NCI-H187 (cell line): ENCODE results near the gene MAPK9.
"Not testable (repeated sequence)": the region's sequence is repeated elsewhere in the genome, so short reads cannot be mapped to it uniquely, and the experiment has no call there.

Experiments used
- DNase-seq, 2 experiments: peaks; one replicate each; lab custom pipeline; 2025; lab: John Stamatoyannopoulos, UW

Gene MAPK9

DNA sequence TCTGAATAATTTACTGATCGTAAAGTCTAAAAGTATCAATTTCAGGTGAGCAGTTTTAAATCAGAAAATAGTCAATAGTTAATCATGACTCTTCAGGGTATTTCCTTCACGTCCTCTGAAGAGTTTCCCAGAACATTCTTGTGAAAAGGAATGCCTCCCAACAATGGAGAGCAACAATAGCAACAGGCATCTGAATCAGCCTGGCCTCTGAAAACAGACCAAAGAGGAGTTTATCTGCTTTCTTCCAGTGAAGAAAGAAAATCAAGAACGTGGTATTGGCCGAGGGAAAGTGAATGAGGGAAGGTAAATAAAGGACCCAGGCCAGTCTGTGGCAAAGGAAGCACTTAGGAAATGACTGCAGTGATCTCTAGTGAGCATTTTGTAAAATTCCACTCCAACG is 56.8 kb downstream of the MAPK9 start:
- DNase-seq: no peak

DNA sequence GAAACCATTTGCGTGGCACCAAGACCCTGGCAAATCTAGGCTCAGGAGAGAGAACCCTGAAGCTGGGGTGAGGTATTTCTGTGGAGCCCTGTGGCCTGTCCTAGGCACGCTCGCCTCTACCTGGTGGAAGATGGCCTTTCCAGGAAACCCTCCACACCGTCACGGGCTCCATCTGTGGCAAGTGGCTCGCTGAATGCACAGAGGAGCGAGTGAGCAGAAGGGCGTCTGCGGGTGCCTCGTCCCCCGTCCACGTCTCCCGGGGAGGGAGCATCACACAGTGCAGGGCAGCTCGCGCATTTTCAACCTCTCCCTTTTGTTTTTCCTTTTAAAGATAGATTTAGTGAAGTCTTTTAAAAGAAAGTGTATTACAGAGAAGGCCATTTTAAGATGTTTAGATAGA is 57.6 kb downstream of the MAPK9 start:
- no peak for DNase-seq

DNA sequence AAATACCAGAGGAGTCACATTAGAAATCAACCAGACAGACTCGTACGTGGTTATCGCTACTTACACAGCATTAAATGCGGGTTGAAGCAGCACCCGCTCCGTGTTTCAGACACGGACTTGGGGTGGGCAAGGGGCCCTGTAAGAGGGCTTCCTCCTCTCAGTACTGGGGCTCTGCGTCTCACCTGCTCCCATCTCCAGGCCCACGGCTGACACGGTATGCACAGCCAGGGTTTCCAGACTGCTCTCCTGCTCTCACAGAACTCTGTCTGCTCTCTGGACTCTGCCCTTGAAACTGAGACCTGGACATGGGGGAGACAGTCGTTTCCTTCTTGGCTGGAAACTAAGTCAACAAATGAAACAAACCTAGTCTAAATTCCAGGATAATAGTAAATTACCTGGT is 58.2 kb downstream of the MAPK9 start:
- DNase-seq: no peak

DNA sequence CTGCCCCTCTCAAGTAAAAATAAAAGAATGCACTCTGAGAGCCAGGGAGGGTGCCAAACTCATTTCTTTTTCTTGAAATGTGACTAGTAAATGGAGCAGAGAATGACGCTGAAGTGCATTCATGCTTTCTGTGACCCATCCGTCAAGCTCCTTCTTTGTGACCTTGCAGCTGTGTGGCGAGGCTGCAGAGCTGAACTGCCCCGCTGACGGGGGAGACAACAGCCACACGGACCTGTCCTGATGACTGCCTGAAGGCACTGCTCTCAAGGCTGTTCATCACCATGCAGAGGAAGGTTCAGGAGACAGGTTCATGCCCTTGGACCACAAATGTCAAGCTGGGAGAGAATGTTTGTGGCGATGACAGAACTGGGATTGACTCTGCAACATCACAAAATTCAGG is 61.9 kb downstream of the MAPK9 start:
- DNase-seq: no peak

DNA sequence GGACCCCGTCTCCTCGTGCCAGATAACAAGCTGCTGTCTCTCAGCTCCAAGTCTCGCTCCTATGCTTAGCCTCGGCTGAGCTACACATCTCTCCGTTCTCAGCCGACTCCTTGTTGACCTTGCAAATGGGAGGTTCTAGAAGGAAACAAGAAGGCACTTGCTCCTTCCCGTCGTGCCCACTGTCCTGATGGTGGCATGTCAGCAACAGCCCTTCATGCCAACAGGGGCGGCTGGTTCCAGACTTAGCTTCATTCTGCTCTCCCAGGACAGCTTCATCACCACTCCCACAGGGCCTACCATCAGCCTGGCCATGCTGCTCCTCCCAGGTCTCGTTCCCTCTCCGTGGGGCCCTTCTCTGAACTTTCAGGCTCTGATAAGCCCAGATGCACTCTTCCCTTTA is 69.8 kb downstream of the MAPK9 start:
- no peak for DNase-seq

GRCh38 chr5:180217797-180218196 is 74.1 kb downstream of the MAPK9 start:
- DNase-seq: no peak

GRCh38 chr5:180216646-180217171 is 75.2 kb downstream of the MAPK9 start:
- DNase-seq: no peak

DNA sequence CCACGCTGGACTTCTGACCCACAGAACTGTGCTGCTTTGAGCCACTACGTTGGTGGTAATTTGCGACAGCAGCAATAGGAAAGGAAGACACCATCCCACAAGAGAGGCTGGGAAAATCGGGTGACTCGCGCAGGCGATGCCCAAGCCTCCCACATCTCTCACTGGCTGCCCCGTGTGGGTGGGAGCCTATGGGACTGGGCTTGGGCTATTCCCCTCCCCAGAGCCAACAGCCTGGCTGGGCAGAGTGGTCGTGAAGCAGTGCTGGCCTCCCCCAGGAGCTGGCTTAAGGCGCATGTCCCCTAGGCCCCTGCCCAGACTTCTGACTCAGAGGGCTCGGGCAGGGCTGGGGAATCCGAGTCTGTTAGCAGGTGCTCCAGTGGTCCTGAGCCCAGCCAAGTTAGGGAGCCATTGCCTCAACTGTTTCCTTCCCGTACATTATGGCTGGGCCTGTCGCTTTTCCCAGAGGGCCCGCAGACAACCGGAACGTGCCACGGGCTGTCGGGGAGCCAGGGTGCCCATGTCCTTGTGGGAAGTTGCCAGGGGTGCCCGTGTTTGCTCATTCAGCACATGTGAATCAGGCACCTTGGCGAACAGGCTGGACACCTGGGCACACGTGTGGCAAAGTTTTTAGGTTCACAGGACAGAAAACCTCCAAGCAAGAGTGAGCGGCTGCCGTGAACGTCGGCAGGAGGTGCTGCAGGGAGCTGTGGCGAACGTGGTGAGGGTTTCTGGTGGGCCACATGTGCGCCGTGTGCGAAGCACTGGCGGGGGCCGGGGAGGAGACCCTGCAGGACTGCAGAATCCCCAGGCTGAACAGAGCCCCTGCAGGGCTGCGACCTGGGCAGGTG is 75.9 kb downstream of the MAPK9 start:
- DNase-seq: no peak

DNA sequence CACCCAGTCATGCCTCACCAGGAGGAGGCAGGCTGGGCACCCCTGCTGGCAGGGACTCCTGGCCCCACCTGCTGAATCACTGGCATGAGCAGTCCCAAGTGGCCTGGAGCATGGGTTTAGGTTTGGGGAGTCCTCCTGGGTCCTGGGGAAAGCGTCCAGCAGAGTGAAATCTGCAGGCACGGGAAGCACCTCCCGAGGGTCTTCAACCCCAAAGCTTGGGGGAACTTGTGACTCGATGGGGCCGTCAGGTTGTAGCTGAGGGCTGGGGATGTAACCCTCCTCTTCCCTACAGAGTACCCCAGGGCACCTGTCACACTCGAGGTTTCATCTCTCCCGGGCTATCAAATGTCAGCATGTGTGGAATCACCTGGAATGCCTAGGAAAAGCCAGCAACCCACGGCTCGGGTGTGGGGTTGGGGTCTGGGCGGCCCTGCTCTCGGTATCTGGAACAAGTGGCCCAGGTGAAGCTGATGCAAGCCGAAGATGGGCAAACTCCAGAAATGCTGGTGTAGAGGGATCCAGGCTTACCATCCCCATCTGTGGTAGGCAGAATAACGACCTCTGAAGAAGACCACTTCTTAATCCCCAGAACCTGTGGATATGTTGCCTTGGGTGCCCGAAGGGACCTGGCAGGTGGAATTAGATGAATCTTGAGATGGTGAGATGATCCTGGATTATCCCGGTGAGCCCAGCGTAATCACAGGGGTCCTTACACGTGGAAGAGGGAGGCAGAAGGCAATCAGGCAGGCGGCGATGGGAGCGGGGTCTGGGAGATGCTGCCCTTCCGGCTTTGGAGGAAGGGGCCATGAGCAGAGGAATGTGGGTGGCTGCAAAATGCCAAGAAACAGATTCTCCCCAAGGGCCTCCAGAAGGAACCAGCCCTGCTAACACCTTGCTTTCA is 76.8 kb downstream of the MAPK9 start:
- DNase-seq: no peak

DNA sequence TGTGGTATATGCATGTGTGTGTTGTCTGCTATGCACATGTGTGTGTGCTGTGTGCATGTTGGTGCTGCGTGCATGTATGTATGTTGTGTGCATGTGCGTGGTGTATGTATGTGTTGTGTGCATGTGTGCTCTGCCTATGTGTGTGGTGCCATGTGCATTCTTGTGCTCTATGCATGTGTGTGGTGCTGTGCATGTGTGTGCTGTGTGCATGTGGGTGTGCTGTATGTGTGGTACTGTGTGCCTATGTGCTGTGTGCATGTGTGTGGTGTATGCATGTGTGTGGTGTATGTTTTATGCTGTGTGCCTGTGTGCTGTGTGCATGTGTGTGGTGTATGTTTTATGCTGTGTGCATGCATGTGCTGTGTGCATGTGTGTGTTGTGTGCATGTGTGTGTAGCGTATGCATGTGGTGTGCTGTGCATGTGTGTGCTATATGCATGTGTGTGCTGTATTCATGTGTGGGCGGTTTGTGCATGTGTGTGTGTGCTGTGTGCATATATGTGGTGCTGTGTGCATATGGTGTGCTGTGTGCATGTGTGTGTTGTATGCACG is 78.2 kb downstream of the MAPK9 start:
- no peak for DNase-seq

GRCh38 chr5:180213256-180213600 is 78.7 kb downstream of the MAPK9 start:
- no peak for DNase-seq

DNA sequence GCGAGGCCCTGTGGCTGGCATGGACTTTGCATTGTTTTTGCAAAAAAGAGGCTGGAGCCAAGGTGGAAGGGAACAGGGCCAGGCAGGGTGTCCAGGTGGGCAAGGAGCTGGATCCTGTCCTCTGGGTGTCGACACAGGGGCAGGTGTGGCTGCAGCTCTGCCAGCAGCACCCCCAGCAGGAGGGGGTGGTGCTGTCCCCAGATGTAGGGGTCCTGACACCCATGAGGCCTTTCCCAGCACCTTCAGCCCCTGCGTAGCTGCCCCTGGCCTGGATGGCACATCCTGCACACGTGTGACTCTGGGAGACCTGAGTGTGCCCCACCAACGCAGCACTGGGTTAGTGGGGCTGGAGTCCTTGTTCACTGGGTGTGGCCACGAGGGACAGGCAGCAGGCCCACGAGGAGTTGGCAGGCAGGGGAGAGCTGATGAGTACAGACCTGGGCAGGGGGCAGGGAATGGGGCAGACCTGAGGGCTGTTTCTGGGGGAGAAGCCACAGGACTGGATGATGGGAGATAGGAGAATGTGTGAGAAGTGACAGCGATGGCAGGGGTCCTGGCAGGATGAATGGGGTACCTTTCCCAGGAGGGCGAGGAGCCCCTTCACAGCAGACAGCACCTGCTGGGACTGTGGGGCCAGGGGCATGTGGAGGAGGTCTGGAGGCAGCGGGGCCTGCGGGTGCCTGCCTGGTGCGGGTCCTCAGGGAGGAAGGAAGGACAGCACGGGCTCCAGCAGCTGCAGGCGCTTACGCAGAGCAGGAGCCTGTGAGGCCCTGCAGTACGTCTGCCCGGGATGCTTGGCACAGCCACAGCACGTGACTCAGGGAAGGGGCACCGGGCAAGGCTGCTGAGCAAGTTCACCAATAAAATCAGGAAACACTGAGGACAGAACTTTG is 79.3 kb downstream of the MAPK9 start:
- DNase-seq: no peak

DNA sequence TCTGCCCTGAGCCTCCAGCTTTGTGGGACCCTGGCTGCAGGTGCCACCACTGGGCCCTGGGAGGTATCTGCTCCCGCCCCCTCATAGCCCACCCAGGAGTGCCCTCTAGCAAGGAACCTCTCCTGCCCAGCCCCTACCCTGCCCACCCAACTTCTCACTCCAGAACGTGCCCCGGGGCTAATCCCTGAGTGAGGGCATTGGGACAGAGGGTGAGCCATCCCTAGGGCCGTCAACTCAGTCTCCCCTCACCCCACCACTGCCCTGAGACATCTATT is 80.2 kb downstream of the MAPK9 start:
- DNase-seq: no peak

- DNase-seq: no peak
These were observed 80.7 kb downstream of the MAPK9 start for GRCh38 chr5:180210961-180211760.

DNA sequence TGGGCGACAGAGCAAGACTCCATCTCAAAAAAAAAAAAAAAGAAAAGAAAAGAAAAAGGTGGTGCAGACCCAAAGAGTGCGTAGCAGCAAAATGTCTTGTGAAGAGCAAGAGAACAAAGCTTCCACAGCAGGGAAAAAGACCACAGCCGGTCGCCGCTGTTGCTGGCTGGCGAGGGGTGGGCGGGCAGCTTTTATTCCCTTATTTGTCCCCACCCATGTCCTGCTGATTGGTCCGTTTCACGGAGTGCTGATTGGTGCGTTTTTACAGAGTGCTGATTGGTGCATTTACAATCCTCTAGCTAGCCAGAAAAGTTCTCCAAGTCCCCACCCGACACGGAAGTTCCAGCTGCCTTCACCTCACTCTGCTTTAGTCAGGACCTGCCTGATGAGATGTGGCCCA is 81.8 kb downstream of the MAPK9 start:
- not testable (repeated sequence) for DNase-seq

- DNase-seq: no peak
These were observed 82.7 kb downstream of the MAPK9 start, which contains the start of gene RASGEF1C for GRCh38 chr5:180209137-180209581. RASGEF1C (minus strand) TSS chr5:180209211; CDS start chr5:180138052, 71,159 bp downstream.

- DNase-seq: no peak
These were observed 83.3 kb downstream of the MAPK9 start for GRCh38 chr5:180208435-180209081.

DNA sequence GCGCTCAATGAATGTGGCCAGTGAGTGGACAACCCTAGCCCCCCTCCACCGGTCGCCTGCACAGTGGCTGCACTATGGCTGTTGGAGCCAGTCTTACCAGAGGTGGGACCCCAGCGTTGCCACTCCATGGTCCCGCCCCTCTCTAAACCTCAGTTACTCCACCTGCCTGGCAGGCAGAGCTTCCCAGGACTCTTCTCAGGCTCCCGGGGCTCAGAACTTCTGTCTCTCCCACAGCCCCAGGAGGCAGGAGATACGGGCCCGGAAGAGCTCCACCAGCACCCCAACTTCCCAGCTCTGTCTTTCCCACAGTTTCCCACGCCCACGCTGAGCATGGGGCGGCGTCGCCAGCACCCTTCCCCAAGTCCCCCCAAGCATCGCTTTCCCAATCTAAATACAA is 83.8 kb downstream of the MAPK9 start:
- no peak for DNase-seq

DNA sequence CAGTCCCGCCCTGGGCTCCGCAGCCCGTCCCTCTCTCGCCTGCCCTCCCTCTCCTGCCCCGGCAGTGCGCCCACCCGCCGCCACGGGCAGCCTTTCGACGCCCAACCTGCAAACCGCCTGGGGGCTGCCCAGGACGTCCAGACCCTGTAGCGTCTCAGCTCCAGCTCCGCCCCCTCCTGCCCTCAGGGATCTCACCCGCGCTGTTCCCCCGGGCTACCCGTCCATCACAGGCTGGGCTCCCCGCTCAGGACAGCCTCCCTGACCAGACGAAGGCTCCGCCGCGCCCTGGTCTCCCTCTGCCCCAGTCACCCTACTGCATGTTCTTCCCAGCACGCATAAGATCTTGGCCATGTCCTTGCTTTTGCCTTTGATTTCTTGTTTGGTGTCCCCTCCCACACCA is 84.3 kb downstream of the MAPK9 start:
- DNase-seq: no peak

- no peak for DNase-seq
These were observed 84.9 kb downstream of the MAPK9 start for GRCh38 chr5:180206993-180207392.
